ENCODE results near the gene CAMTA1.

DNA sequence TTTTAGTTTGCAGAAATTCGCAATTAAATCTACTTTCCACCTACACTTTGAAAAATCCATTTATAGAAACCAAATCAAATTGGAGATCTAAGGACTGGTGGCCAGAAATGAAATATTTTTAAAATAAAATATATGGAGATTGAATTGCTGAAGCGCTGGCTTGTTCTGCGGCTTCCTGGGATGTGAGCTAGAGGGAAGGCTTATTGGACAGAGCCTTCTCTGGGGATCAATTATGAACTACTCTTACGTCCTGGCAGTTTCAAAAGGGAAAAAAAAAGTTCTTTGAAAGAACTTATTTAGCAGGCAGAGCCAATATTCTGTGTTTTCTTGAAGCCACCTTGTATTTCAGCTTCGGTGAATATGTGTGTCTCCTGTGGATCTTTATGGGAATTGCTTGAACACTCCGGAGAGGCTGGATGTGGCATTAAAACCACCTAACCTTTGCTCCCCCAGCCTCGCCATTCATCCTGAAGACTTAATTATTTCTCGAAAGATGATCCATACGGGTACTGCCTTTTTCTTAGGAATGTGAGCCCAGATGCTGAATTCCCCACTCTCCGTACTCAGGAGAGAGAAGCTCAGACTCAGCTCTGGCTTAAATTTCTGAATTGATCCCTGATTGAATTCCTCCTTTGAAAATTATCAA is 506.9 kb downstream of the CAMTA1 start:
- TF ChIP-seq, protein P1, sequence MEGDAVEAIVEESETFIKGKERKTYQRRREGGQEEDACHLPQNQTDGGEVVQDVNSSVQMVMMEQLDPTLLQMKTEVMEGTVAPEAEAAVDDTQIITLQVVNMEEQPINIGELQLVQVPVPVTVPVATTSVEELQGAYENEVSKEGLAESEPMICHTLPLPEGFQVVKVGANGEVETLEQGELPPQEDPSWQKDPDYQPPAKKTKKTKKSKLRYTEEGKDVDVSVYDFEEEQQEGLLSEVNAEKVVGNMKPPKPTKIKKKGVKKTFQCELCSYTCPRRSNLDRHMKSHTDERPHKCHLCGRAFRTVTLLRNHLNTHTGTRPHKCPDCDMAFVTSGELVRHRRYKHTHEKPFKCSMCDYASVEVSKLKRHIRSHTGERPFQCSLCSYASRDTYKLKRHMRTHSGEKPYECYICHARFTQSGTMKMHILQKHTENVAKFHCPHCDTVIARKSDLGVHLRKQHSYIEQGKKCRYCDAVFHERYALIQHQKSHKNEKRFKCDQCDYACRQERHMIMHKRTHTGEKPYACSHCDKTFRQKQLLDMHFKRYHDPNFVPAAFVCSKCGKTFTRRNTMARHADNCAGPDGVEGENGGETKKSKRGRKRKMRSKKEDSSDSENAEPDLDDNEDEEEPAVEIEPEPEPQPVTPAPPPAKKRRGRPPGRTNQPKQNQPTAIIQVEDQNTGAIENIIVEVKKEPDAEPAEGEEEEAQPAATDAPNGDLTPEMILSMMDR (IDR thresholded peaks at IDR 0.05), result no peak
- TF ChIP-seq MXI1 (IDR thresholded peaks at IDR 0.05; ENCODE audit: low read depth, low read length), result no peak
- no peak for TF ChIP-seq SIN3A (IDR thresholded peaks at IDR 0.05; ENCODE audit: borderline replicate concordance, low read depth, low read length)
- no peak for TF ChIP-seq YY1 (IDR thresholded peaks at IDR 0.05; ENCODE audit: low read depth)
- no peak for TF ChIP-seq JUND (IDR thresholded peaks at IDR 0.05)
- TF ChIP-seq POLR2AphosphoS5 (IDR thresholded peaks at IDR 0.05; ENCODE audit: low read depth, low read length), result no peak
- no peak for TF ChIP-seq SMC3 (IDR thresholded peaks at IDR 0.05; ENCODE audit: low read depth, low read length)
- TF ChIP-seq NFIC (IDR thresholded peaks at IDR 0.05; ENCODE audit: borderline replicate concordance), result no peak
- TF ChIP-seq ELF1 (IDR thresholded peaks at IDR 0.05), result no peak
- TF ChIP-seq, protein P2, sequence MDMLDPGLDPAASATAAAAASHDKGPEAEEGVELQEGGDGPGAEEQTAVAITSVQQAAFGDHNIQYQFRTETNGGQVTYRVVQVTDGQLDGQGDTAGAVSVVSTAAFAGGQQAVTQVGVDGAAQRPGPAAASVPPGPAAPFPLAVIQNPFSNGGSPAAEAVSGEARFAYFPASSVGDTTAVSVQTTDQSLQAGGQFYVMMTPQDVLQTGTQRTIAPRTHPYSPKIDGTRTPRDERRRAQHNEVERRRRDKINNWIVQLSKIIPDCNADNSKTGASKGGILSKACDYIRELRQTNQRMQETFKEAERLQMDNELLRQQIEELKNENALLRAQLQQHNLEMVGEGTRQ (IDR thresholded peaks at IDR 0.05; ENCODE audit: borderline replicate concordance, low read depth, low read length), result no peak
- no peak for TF ChIP-seq EZH2phosphoT487 (IDR thresholded peaks at IDR 0.05; ENCODE audit: borderline replicate concordance, low read depth)
- TF ChIP-seq RAD21 (IDR thresholded peaks at IDR 0.05; ENCODE audit: low read length), result no peak
- TF ChIP-seq, protein P3, sequence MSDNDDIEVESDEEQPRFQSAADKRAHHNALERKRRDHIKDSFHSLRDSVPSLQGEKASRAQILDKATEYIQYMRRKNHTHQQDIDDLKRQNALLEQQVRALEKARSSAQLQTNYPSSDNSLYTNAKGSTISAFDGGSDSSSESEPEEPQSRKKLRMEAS (IDR thresholded peaks at IDR 0.05; ENCODE audit: low read depth), result no peak
- TF ChIP-seq, protein P4, sequence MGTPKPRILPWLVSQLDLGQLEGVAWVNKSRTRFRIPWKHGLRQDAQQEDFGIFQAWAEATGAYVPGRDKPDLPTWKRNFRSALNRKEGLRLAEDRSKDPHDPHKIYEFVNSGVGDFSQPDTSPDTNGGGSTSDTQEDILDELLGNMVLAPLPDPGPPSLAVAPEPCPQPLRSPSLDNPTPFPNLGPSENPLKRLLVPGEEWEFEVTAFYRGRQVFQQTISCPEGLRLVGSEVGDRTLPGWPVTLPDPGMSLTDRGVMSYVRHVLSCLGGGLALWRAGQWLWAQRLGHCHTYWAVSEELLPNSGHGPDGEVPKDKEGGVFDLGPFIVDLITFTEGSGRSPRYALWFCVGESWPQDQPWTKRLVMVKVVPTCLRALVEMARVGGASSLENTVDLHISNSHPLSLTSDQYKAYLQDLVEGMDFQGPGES (IDR thresholded peaks at IDR 0.05; ENCODE audit: low read depth, low read length), result no peak
